Fibroblast of skin of scalp (primary cell): ENCODE results near the gene C1QTNF1.

Experiments
- DNase-seq: peaks from one replicate; pipeline ENCODE4 v3.0.0-alpha.2; 2013

The C1QTNF1 gene

GRCh38 chr17:79095345-79096055 lies 71.5 kb downstream of the C1QTNF1 start:
- DNase-seq: no peak

- DNase-seq: no peak
Measured at GRCh38 chr17:79096477-79096876, 72.5 kb downstream of the C1QTNF1 start.

DNA sequence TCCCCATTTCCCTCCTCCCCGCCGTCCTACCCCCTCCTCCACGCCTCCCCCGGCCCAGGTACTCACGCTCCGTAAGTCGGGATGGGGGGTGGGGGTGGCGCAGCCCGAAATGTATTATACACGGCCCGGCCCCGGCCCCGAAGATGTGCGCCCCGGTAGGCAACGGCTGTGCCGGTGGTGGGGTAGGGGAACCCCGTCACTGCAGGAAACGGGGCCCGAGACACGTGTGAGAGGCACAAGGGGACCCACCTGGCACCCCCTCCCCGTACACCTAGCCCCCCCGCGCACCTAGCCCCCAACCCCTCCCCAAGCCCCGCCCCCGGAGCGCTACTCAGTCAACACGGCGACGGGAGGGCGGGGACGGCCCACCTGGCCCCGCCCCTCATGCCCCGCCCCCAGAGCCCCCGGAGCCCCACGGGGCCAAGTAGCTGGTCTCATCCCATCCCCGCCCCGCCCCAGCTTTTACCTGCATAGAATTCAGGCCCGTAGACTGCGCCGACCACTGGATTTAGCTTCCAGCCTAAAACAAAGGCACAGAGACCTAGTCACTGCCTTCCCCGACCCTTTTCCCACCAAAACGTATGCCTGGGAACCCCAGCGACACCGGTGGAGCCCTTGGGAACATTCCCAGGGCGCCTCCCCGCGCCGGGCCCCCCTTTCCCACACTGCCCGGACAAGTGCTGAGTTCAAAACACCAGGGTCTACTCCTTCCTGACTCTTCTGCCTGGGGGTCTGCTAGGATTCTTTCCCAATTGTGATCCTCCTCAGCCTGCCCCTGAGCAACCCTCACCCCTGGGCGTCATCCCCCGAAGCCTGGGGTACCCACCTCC lies 73.5 kb downstream of the C1QTNF1 start:
- no peak for DNase-seq

DNA sequence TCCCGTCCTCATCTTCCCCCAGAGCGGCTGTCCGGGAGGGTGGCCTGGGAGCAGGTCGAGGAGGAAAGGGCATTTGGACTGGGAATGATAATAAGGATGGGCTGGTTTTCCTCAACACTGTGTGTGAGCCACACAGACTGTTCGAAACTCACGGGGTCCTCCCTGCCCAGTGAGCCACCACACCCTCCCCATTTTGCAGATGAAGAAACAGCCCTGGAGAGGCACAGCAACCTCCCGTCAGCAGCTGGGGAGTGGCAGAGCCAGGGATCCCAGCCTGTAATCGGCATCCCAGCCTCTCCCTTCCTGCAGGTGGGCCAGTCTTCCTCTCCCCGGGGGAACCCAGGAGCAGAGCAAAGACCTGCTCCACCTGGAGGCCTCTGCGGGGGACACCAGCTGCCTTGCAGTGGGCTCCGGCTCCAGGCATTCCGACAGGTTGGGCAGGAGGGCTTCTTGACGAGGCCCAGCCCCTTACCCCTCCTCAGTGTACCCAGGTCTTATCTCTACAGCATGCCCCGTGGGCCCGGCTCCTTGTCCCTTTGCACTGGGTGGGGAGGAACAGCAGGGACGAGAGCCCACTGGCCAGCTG lies 74.4 kb downstream of the C1QTNF1 start:
- DNase-seq: no peak
